Bladder microvascular endothelial cell (primary cell): ENCODE measurements around the gene RAD51AP2. TPM values are rescaled to one million over a fixed set of nuclear protein-coding genes. Genes with fewer than 3 reads are reported as not detected.

Experiments used
- total RNA-seq: library from RNA; depleted of rRNA; stranded (reverse); fragments of >200 nt; gene quantifications from 2 replicates; pipeline ENCODE4 v1.2.3, GENCODE V29; 2014

Gene RAD51AP2
- total RNA-seq, result not detected in 2 replicates

DNA sequence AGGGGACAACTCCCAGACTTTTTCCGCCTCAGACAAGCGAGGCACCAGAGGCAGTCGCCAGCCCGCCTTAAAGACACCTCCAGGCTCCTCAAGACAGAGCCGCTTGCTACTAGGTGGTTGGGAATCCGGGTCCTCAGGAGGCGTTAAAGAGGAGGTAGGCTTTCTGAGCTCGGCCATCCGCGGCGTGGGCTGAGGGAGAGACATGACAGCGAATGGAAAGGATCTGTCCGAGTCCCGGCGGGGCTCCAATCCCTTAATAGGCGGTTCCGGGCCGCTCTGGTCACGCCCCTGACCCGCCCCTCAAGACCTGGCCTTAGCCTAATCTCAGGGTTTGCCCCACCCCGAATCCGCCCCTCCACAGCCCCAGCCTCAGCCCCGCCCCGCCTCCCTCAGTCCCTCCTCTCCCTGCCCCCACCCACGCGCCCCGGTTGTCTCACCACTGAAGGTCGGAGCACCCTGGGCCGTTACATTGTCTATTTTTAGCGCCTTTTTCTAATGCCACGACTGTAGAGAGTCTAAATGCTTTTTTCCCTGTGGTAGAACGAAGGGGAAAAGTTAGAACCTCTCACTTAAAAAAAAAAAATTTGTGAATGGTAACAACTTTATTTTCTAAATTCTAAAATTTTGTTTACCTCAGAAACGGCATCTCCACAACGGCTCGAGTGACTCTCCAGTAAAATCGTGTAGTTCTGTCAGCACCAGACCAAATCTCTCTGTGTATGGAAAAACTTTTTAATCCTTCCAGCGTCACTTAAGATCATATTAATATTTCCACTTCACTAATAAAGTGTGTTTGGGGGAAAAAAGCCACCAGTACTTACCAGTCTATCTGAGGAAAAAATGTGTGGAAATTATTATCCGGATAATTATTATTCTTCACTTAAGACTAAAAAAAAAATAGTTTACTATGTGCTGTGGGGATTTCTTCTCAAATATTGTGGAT lies at the start of gene RAD51AP2:
RAD51AP2 (minus strand) TSS at position 229 of the 943 bp plus-strand sequence; CDS start at position 204, 25 bp downstream.

DNA sequence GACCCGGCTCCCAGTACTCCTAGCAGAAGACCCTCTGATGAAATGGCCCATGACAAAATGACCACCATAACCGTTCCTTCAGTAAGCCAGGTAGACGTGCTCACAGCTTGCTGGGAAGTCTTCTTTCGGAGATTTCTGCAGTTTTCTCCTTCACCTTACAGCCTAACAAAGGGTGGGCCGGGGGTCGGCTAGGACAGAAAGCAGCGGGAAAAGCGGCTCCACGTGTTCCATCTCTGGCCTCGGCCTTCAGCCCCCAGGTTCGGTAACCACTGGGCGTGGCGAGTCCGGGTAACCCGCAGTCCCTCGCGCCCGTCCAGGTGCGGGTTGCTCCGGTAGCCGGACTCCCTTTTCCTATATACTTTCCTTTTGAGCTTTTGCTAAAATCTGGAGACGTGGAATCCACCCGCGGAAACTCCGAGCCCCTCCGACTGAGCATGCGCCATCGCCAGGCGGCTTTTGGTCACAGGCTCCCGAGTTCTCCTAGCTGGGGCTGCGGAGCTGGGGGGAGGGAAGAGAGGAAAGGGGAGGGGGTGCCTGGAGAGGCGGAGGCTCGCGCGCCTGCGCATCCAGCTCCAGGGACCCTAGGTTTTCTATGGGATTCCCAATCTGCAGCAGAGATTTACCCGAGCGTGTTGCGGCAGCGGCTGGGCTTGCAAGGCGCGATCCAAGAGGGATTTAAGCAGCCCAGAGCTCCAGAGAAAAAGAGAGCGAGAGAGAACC lies 22.0 kb upstream of the RAD51AP2 start, which contains the start of gene VSNL1:
VSNL1 (plus strand) TSS at position 604 of the 720 bp plus-strand sequence. CDS start 51,379 bp downstream, outside the sequence.

Other genes starting within 250 kb of the RAD51AP2 start
- gene VSNL1, start 22.3 kb upstream of the RAD51AP2 start, total RNA-seq, result not detected in 2 replicates
- 18.1 and 37.7 TPM in 2 replicates for gene SMC6, start 235.4 kb upstream of the RAD51AP2 start, total RNA-seq
- 7.1 and 13.8 TPM in 2 replicates for gene GEN1, start 235.7 kb upstream of the RAD51AP2 start, total RNA-seq